Thyroid gland (tissue), 4 donors: ENCODE results near the gene DPF3. TPM values are rescaled to one million over a fixed set of nuclear protein-coding genes. Genes with fewer than 3 reads are reported as not detected.

Source experiments
- DNase-seq, 2 donors: peaks; one replicate each; pipeline ENCODE4 v3.0.0-alpha.2; 2019
- H3K27ac ChIP-seq, 3 donors: fragments of 200-600 bp; sonication (generic); 1 replicate in 2 of 3; 2 replicates in 1 of 3; pipeline ENCODE4 v1.5.1; 2016 to 2019; ENCODE audit warnings: mild to moderate bottlenecking in 1 of 3, moderate library complexity in 1 of 3
- H3K27me3 ChIP-seq: fragments of 200-600 bp; sonication (generic); one replicate; pipeline ENCODE4 v1.5.1; 2019
- H3K36me3 ChIP-seq, 2 donors: fragments of 200-600 bp; sonication (generic); one replicate each; pipeline ENCODE4 v1.5.1; 2016 to 2019
- H3K4me1 ChIP-seq, 2 donors: fragments of 200-600 bp; sonication (generic); one replicate each; pipeline ENCODE4 v1.5.1; 2017 to 2019
- H3K4me3 ChIP-seq, 3 donors: fragments of 200-600 bp; sonication (generic); replicated peaks in 1 of 3; 1 replicate in 2 of 3; 2 replicates in 1 of 3; pipeline ENCODE4 v1.5.1; 2016; ENCODE audit warnings: mild to moderate bottlenecking in 1 of 3
- H3K9me3 ChIP-seq: fragments of 200-600 bp; sonication (generic); one replicate; pipeline ENCODE4 v1.5.1; 2017
- CTCF ChIP-seq, 6 experiments: fragments of 200-600 bp in 3 of 6; fragments of 450-650 bp in 3 of 6; sonication (generic) in 3 of 6; IDR thresholded peaks; one replicate each; pipeline ENCODE4 v1.5.1; 2016 to 2019; ENCODE audit warnings: antibody characterized with exemption in 6 of 6, mild to moderate bottlenecking in 2 of 6, inconsistent platforms in 1 of 6, moderate library complexity in 1 of 6
- POLR2A ChIP-seq, 2 donors: fragments of 450-650 bp; IDR thresholded peaks; one replicate each; pipeline ENCODE4 v1.6.1; 2017; ENCODE audit warnings: antibody characterized with exemption in 2 of 2, mild to moderate bottlenecking in 2 of 2, moderate library complexity in 1 of 2
- WGBS, 2 donors: methylation state at CpG; one replicate each; pipeline ENCODE4 v1.1.5; 2017; 5-methylcytosine and 5-hydroxymethylcytosine counted together
- intact Hi-C: fragments of 100-400 bp; cut with DNase I; formaldehyde crosslinking; loops from one replicate; pipeline ENCODE4 v1.15.1; 2023
- total RNA-seq, 4 donors: library from RNA; depleted of rRNA; stranded (reverse); fragments of >200 nt; gene quantifications; one replicate each; pipeline ENCODE4 v1.2.3, GENCODE V29; 2016

Gene DPF3
- total RNA-seq, 4 donors from 2014 or later: 0.27 to 3.3 (median 1.3) TPM

- WGBS, 2 donors: 53 to 77% methylated on average over 5 to 7 of the region's 7 CpGs
- intact Hi-C loops: no loop called here
- Histone ChIP-seq H3K36me3 (no peaks in the 10 kb centered on the region), H3K4me1 (no peaks in the 10 kb centered on the region), H3K4me3 (no peak overlapping the region), H3K27me3 (no peaks in the 10 kb centered on the region), H3K27ac (no peak overlapping the region), H3K9me3 (no peaks in the 10 kb centered on the region)
- TF ChIP-seq CTCF (IDR thresholded peaks at IDR 0.05) (no peak), POLR2A (IDR thresholded peaks at IDR 0.05) (no peak)
- no peak for DNase-seq
Observed at GRCh38 chr14:72701237-72701565, 192.7 kb downstream of the DPF3 start.

DNA sequence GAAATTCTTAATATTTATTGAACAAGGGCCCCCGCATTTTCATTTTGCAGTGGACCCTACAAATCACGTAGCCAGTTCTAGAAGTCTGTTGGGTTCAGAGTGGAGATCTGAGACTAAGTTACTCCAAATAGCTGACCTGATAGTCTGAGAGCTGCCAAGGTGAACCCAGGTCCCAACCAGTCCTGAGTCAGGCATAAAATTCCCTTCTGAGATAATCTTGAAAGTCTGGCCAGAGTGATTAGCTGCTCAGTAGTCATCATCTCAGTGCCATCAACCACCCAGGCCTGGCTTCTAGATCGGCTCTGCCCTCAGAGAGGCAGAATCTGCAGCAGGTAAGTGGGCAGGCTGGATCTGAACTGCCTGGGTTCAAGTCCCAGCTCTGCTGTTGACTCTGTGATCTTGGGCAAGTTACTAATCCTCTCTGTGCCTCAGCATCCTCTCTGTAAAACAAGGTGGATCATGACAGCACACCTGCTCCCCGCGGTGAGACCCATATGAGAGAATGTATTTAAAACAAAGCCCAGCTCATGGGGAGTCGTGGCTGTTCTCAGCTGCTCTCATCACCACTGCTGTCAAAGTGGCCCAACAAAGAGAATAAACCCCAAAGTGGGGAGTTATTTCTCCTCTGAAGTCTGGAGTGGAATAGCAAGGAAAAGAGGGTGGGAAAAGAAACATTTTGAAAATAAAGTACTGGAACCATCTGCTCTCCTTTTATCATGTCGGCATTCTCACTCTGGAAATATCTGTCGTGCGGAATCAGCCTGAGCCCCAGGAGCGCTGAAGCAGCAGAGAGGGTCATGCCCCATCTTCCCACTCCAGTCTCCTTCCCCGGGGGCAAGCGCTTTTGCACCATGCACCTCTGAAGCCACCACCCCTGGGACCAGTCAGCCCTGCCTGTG lies 193.3 kb downstream of the DPF3 start:
- WGBS, 2 donors: 76 to 87% methylated on average over 12 of the region's 12 CpGs

DNA sequence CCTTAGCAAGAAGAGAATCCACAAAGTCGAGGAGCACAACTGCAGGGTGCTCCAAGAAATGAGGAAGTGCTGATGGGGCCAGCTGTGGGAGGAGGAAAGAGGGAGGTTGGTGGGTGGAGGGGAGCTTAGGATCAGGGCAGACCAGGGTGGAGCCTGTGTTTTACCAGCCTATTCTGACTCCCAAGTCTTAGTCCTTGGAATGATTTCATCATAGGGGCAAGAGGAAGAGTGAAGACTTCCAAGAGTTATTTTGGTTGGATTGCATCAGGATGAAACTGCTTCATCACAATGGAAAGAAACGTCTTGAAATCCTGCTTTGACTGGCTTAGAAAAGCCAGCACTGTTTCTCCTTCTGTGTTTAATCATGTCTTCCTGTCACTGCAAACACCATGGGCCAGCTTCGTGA lies 194.0 kb downstream of the DPF3 start:
- intact Hi-C loops: no loop called here
- H3K27ac ChIP-seq: no peak overlapping the region
- no peaks in the 10 kb centered on the region for H3K36me3 ChIP-seq
- no peak for DNase-seq
- no peaks in the 10 kb centered on the region for H3K9me3 ChIP-seq
- WGBS, 2 donors: 43 to 46% methylated on average over 3 of the region's 3 CpGs
- no peak for TF ChIP-seq POLR2A (IDR thresholded peaks at IDR 0.05)
- TF ChIP-seq CTCF (IDR thresholded peaks at IDR 0.05): no peak
- no peaks in the 10 kb centered on the region for H3K27me3 ChIP-seq
- no peaks in the 10 kb centered on the region for H3K4me1 ChIP-seq
- H3K4me3 ChIP-seq: no peak overlapping the region

More for the DNA sequence above, 193.3 kb downstream of the DPF3 start:
- no peaks in the 10 kb centered on the region for H3K27me3 ChIP-seq
- H3K4me1 ChIP-seq: no peaks in the 10 kb centered on the region
- no peak overlapping the region for H3K4me3 ChIP-seq
- H3K27ac ChIP-seq: no peak overlapping the region
- no peak for TF ChIP-seq CTCF (IDR thresholded peaks at IDR 0.05)
- TF ChIP-seq POLR2A (IDR thresholded peaks at IDR 0.05): no peak
- H3K36me3 ChIP-seq: no peaks in the 10 kb centered on the region
- H3K9me3 ChIP-seq: no peaks in the 10 kb centered on the region
- no peak for DNase-seq
- intact Hi-C loops: no loop called here

DNA sequence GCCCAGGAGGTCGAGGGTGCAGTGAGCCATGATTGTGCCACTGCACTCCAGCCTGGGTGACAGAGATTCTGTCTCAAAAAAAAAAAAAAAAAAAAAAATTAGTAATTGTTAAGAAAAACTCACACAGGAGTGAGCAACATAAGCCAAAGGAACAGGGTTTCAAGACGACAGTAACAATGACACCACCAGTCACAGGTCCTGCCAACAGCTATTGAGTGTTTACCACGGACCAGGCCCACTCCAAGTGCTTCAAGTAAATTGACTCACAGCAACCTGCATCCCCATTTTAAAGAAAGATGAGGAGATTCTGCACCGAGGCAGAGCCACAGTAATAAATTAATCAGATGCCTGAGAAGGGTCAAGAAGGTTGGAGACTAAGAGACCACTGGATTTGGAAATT lies 194.5 kb downstream of the DPF3 start:
- TF ChIP-seq CTCF (IDR thresholded peaks at IDR 0.05): no peak
- 69 to 75% methylated on average over 4 of the region's 4 CpGs for WGBS, 2 donors
- H3K4me3 ChIP-seq: no peak overlapping the region
- intact Hi-C loops: no loop called here
- H3K4me1 ChIP-seq: no peaks in the 10 kb centered on the region
- no peaks in the 10 kb centered on the region for H3K9me3 ChIP-seq
- H3K27me3 ChIP-seq: no peaks in the 10 kb centered on the region
- no peak for DNase-seq
- no peaks in the 10 kb centered on the region for H3K36me3 ChIP-seq
- H3K27ac ChIP-seq: no peak overlapping the region

DNA sequence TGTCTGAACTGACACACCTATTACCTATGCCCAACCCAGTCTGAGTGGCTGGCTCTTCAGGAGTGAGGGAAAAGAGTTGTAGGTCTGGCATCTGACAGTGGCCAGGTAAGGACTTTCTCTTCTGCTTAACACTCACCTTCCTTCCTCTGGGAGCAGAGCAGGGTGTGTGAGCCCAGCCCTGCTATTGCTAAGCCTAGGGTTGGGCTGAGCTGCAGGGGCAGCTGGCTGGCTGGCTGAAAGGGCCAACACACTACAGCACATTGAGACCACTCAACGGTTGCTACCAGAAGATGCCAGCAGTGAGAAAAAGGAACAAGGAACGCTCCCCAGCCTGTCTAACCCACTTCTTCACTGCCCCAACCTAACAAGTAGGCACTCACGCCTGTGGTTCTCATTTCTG lies 201.2 kb downstream of the DPF3 start:
- 12 to 29% methylated on average over 2 to 3 of the region's 3 CpGs for WGBS, 2 donors
- intact Hi-C loops: no loop called here
- peak; percentile 64 to 68 for DNase-seq
- H3K27ac ChIP-seq: no peak overlapping the region
- no peaks in the 10 kb centered on the region for H3K9me3 ChIP-seq
- no peak overlapping the region for H3K4me3 ChIP-seq
- TF ChIP-seq POLR2A (IDR thresholded peaks at IDR 0.05) (no peak), CTCF (IDR thresholded peaks at IDR 0.05) (no peak)
- no peaks in the 10 kb centered on the region for H3K36me3 ChIP-seq
- H3K4me1 ChIP-seq: peaks cover 0 to 6% of the 10 kb centered on the region in 2 donors
- no peaks in the 10 kb centered on the region for H3K27me3 ChIP-seq
